ENCODE results near the gene EFHC1. TPM values are rescaled to one million over a fixed set of nuclear protein-coding genes. Genes with fewer than 3 reads are reported as not detected.
A peak's percentile ranks its signal among the peaks of the same experiment; 100 is the strongest.

The EFHC1 gene
- total and polyA plus RNA-seq, 8 donors: 14.6 to 73.0 (median 53.1) TPM

- Histone ChIP-seq H3K4me3 (no peak overlapping the region), H3K9me3 (no peaks in the 10 kb centered on the region), H3K4me1 (peaks cover 19 to 40% of the 10 kb centered on the region in 2 donors), H3K36me3 (no peaks in the 10 kb centered on the region), H3K27me3 (no peaks in the 10 kb centered on the region), H3K27ac (peak overlapping the region in 1 of 2 donors; percentile 25)
- ATAC-seq: no peak
- DNase-seq: no peak
- intact Hi-C loops (cut with DNase I): no loop called here
- no peak for TF ChIP-seq CTCF (IDR thresholded peaks at IDR 0.05)
These were observed 146.1 kb downstream of the EFHC1 start for GRCh38 chr6:52566201-52566600.

GRCh38 chr6:52566853-52567279 is 146.7 kb downstream of the EFHC1 start:
- Histone ChIP-seq H3K27ac (peak overlapping the region in 1 of 2 donors; percentile 55), H3K9me3 (no peaks in the 10 kb centered on the region), H3K4me1 (peaks cover 22 to 41% of the 10 kb centered on the region in 2 donors), H3K36me3 (no peaks in the 10 kb centered on the region), H3K27me3 (no peaks in the 10 kb centered on the region), H3K4me3 (no peak overlapping the region)
- TF ChIP-seq CTCF (IDR thresholded peaks at IDR 0.05): no peak
- intact Hi-C loops (cut with DNase I): no loop called here
- ATAC-seq (no peak), DNase-seq (no peak)

GRCh38 chr6:52568320-52568719 is 148.2 kb downstream of the EFHC1 start:
- intact Hi-C loops (cut with DNase I): no loop called here
- H3K4me1 ChIP-seq: peaks cover 30 to 43% of the 10 kb centered on the region in 2 donors
- no peaks in the 10 kb centered on the region for H3K27me3 ChIP-seq
- H3K27ac ChIP-seq: peak overlapping the region in 1 of 2 donors; percentile 55
- DNase-seq (no peak), ATAC-seq (no peak)
- no peaks in the 10 kb centered on the region for H3K9me3 ChIP-seq
- no peak for TF ChIP-seq CTCF (IDR thresholded peaks at IDR 0.05)
- H3K36me3 ChIP-seq: no peaks in the 10 kb centered on the region
- no peak overlapping the region for H3K4me3 ChIP-seq

GRCh38 chr6:52570291-52570700 is 150.2 kb downstream of the EFHC1 start:
- Histone ChIP-seq H3K36me3 (no peaks in the 10 kb centered on the region), H3K27ac (peak overlapping the region in 1 of 2 donors; percentile 3), H3K4me1 (peaks cover 46 to 56% of the 10 kb centered on the region in 2 donors), H3K4me3 (no peak overlapping the region), H3K9me3 (no peaks in the 10 kb centered on the region), H3K27me3 (no peaks in the 10 kb centered on the region)
- ATAC-seq: peak; percentile 33
- DNase-seq: peak in 1 of 4 donors; percentile 48
- intact Hi-C loops (cut with DNase I): no loop called here
- TF ChIP-seq CTCF (IDR thresholded peaks at IDR 0.05): no peak

- ATAC-seq: peak; percentile 59
These were observed 151.1 kb downstream of the EFHC1 start for GRCh38 chr6:52571099-52571755.

More at GRCh38 chr6:52571099-52571755, 151.1 kb downstream of the EFHC1 start:
- no peak for TF ChIP-seq CTCF (IDR thresholded peaks at IDR 0.05)
- intact Hi-C loops (cut with DNase I): no loop called here
- Histone ChIP-seq H3K4me3 (no peak overlapping the region), H3K27me3 (no peaks in the 10 kb centered on the region), H3K27ac (no peak overlapping the region), H3K36me3 (no peaks in the 10 kb centered on the region), H3K9me3 (no peaks in the 10 kb centered on the region), H3K4me1 (peaks cover 47 to 58% of the 10 kb centered on the region in 2 donors)
- DNase-seq: peak in 1 of 4 donors; percentile 61
